Measurements from ENCODE around the gene VSIG10L2. TPM values are rescaled to one million over a fixed set of nuclear protein-coding genes. Genes with fewer than 3 reads are reported as not detected.

The VSIG10L2 gene
- total RNA-seq, 1 experiment from 2014 or later = not detected

- Mint-ChIP-seq H3K4me3 (ENCODE audit: unreplicated experiment) (no peak overlapping the region), H3K27me3 (ENCODE audit: insufficient read depth, unreplicated experiment) (peaks cover 4% of the 10 kb centered on the region), H3K27ac (ENCODE audit: unreplicated experiment) (no peak overlapping the region), H3K36me3 (ENCODE audit: insufficient read depth, unreplicated experiment) (no peaks in the 10 kb centered on the region), H3K4me1 (ENCODE audit: low read depth, unreplicated experiment) (no peaks in the 10 kb centered on the region), H3K9me3 (ENCODE audit: unreplicated experiment) (no peaks in the 10 kb centered on the region)
- TF ChIP-seq, protein P1, sequence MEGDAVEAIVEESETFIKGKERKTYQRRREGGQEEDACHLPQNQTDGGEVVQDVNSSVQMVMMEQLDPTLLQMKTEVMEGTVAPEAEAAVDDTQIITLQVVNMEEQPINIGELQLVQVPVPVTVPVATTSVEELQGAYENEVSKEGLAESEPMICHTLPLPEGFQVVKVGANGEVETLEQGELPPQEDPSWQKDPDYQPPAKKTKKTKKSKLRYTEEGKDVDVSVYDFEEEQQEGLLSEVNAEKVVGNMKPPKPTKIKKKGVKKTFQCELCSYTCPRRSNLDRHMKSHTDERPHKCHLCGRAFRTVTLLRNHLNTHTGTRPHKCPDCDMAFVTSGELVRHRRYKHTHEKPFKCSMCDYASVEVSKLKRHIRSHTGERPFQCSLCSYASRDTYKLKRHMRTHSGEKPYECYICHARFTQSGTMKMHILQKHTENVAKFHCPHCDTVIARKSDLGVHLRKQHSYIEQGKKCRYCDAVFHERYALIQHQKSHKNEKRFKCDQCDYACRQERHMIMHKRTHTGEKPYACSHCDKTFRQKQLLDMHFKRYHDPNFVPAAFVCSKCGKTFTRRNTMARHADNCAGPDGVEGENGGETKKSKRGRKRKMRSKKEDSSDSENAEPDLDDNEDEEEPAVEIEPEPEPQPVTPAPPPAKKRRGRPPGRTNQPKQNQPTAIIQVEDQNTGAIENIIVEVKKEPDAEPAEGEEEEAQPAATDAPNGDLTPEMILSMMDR (IDR thresholded peaks at IDR 0.05; ENCODE audit: insufficient read depth in 1 of 2, low read depth in 1 of 2, low read length in 1 of 2, severe bottlenecking in 1 of 2, unreplicated experiment in 1 of 2) = no peak
- H3K27me3 ChIP-seq (replicated peaks; ENCODE audit: control insufficient read depth, insufficient read depth, low read length) = no peaks in the 10 kb centered on the region
- no peaks in the 10 kb centered on the region for H3K9me3 ChIP-seq
- ChIA-PET POLR2A (no interaction called here), CTCF (interaction anchor here (0.5 to 1.2 kb wide), 2 partner anchors 9 to 516 kb away, joined by 3 read pairs; no protein-coding TSS in a partner anchor)
- DNase-seq = no peak
- intact Hi-C loops (cut with micrococcal nuclease; ENCODE audit: unreplicated experiment) = no loop called here
- no TSS peak for BruUV-seq (replicated peaks)
- no peaks in the 10 kb centered on the region for H3K4me1 ChIP-seq
- no peaks in the 10 kb centered on the region for H3K36me3 ChIP-seq (ENCODE audit: control insufficient read depth, insufficient read depth, low read length)
- no peak overlapping the region for H3K4me3 ChIP-seq (ENCODE audit: low read depth, low read length)
These were observed 5.9 kb downstream of the VSIG10L2 start for GRCh38 chr11:125951731-125952130.

- TF ChIP-seq, protein P1 (IDR thresholded peaks at IDR 0.05; ENCODE audit: insufficient read depth in 1 of 2, low read depth in 1 of 2, low read length in 1 of 2, severe bottlenecking in 1 of 2, unreplicated experiment in 1 of 2) = no peak
- Mint-ChIP-seq H3K27me3 (ENCODE audit: insufficient read depth, unreplicated experiment) (peaks cover 4% of the 10 kb centered on the region), H3K4me3 (ENCODE audit: unreplicated experiment) (no peak overlapping the region), H3K36me3 (ENCODE audit: insufficient read depth, unreplicated experiment) (no peaks in the 10 kb centered on the region), H3K27ac (ENCODE audit: unreplicated experiment) (no peak overlapping the region), H3K4me1 (ENCODE audit: low read depth, unreplicated experiment) (no peaks in the 10 kb centered on the region), H3K9me3 (ENCODE audit: unreplicated experiment) (no peaks in the 10 kb centered on the region)
- no TSS peak for BruUV-seq (replicated peaks)
- CTCF ChIA-PET = interaction anchor here (1.2 kb wide), 1 partner anchor 10 kb away, joined by 3 read pairs; no protein-coding TSS in a partner anchor
- Histone ChIP-seq H3K36me3 (ENCODE audit: control insufficient read depth, insufficient read depth, low read length) (no peaks in the 10 kb centered on the region), H3K4me1 (no peaks in the 10 kb centered on the region), H3K9me3 (no peaks in the 10 kb centered on the region), H3K4me3 (ENCODE audit: low read depth, low read length) (no peak overlapping the region), H3K27me3 (replicated peaks; ENCODE audit: control insufficient read depth, insufficient read depth, low read length) (no peaks in the 10 kb centered on the region)
- intact Hi-C loops (cut with micrococcal nuclease; ENCODE audit: unreplicated experiment) = no loop called here
- POLR2A ChIA-PET = no interaction called here
- DNase-seq = no peak
These were observed 6.7 kb downstream of the VSIG10L2 start for GRCh38 chr11:125952559-125952958.

GRCh38 chr11:125952973-125953372 lies 7.1 kb downstream of the VSIG10L2 start:
- Histone ChIP-seq H3K9me3 (no peaks in the 10 kb centered on the region), H3K4me3 (ENCODE audit: low read depth, low read length) (no peak overlapping the region), H3K27me3 (replicated peaks; ENCODE audit: control insufficient read depth, insufficient read depth, low read length) (no peaks in the 10 kb centered on the region), H3K36me3 (ENCODE audit: control insufficient read depth, insufficient read depth, low read length) (no peaks in the 10 kb centered on the region), H3K4me1 (no peaks in the 10 kb centered on the region)
- no peak overlapping the region for H3K4me3 Mint-ChIP-seq (ENCODE audit: unreplicated experiment)
- POLR2A ChIA-PET = no interaction called here
- H3K9me3 Mint-ChIP-seq (ENCODE audit: unreplicated experiment) = no peaks in the 10 kb centered on the region
- no peaks in the 10 kb centered on the region for H3K4me1 Mint-ChIP-seq (ENCODE audit: low read depth, unreplicated experiment)
- peaks cover 4% of the 10 kb centered on the region for H3K27me3 Mint-ChIP-seq (ENCODE audit: insufficient read depth, unreplicated experiment)
- intact Hi-C loops (cut with micrococcal nuclease; ENCODE audit: unreplicated experiment) = no loop called here
- CTCF ChIA-PET = no interaction called here
- TF ChIP-seq, protein P1 (IDR thresholded peaks at IDR 0.05; ENCODE audit: insufficient read depth in 1 of 2, low read depth in 1 of 2, low read length in 1 of 2, severe bottlenecking in 1 of 2, unreplicated experiment in 1 of 2) = no peak
- BruUV-seq (replicated peaks) = no TSS peak
- no peaks in the 10 kb centered on the region for H3K36me3 Mint-ChIP-seq (ENCODE audit: insufficient read depth, unreplicated experiment)
- no peak for DNase-seq
- no peak overlapping the region for H3K27ac Mint-ChIP-seq (ENCODE audit: unreplicated experiment)

All from Caco-2 (cell line).